Measurements from ENCODE around the gene MOB1B. TPM values are rescaled to one million over a fixed set of nuclear protein-coding genes. Genes with fewer than 3 reads are reported as not detected.

Gene MOB1B
- total and polyA plus RNA-seq, 2 experiments from 2014 or later = 7.5 to 10.2 TPM

DNA sequence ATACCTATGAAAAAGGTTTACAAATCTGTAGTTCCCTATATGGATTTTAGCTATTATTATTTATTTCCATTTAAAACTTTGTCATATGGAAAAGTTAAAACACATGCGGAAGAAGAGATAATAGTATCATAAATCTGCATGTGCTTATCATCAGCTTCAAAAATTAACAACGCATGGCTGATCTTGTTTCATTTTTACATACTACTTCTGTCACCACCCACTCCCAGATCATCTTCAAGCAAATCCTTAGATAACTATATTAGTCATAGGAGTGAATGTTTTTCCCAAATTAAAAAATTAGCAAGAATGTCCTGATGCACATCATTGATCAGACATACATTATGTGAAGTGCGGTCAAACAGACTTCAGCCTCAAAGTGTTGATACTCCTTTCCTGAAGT is 24.6 kb upstream of the MOB1B start:
- Histone ChIP-seq H3K4me2 (ENCODE audit: unreplicated experiment) (no peak overlapping the region), H4K20me1 (ENCODE audit: insufficient read depth) (no peaks in the 10 kb centered on the region), H3K9ac (no peak overlapping the region), H3K9me3 (ENCODE audit: low read depth) (no peaks in the 10 kb centered on the region), H3K36me3 (ENCODE audit: low read depth) (no peaks in the 10 kb centered on the region), H2AFZ (no peak overlapping the region), H3K4me1 (ENCODE audit: insufficient read depth) (no peaks in the 10 kb centered on the region; the same call in 1 of the 2 replicates), H3K9me2 (ENCODE audit: insufficient read depth) (no peaks in the 10 kb centered on the region), H3K79me2 (ENCODE audit: insufficient read depth) (no peaks in the 10 kb centered on the region), H3K27ac (no peak overlapping the region), H3F3A (ENCODE audit: insufficient read depth) (no peaks in the 10 kb centered on the region), H3K27me3 (replicated peaks; ENCODE audit: insufficient read depth) (no peaks in the 10 kb centered on the region), H3K4me3 (no peak overlapping the region)
- TF ChIP-seq EZH2 (IDR thresholded peaks at IDR 0.05; ENCODE audit: insufficient read depth, poor library complexity, severe bottlenecking) = no peak
- no peak for TF ChIP-seq EZH2phosphoT487 (IDR thresholded peaks at IDR 0.05; ENCODE audit: insufficient read depth, low read depth)
- 47 to 49% methylated on average over 3 of the region's 3 CpGs for WGBS, 2 experiments (ENCODE audit: low coverage in 1 of 2, low lambda C conversion rate in 2 of 2, missing lambda C conversion rate in 2 of 2)
- no peak for DNase-seq
- in situ Hi-C loops (cut with MboI) = no loop called here

DNA sequence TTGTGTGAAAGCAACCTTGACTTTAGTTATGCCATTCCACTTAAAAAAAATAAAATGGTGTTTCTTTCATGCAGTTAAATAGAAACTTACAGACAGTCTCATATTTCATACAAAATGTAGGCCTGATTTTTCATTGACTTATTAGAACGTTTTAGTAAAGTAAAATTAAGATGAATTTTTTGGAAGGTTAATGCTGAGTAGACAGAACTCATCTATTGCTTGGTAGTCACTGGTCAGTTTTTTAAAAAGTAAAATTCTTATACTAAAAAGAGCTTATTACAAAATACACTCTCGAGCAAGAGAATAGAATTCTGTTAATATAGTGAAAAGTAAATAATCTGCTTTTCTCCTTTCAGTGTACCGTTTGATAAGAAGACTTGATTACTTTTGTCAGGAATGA is 21.4 kb upstream of the MOB1B start:
- Histone ChIP-seq H3K9me3 (ENCODE audit: low read depth) (no peaks in the 10 kb centered on the region), H3F3A (ENCODE audit: insufficient read depth) (no peaks in the 10 kb centered on the region), H3K4me2 (ENCODE audit: unreplicated experiment) (no peak overlapping the region), H3K4me1 (ENCODE audit: insufficient read depth) (no peaks in the 10 kb centered on the region; the same call in 1 of the 2 replicates), H3K27me3 (replicated peaks; ENCODE audit: insufficient read depth) (no peaks in the 10 kb centered on the region), H3K36me3 (ENCODE audit: low read depth) (no peaks in the 10 kb centered on the region), H3K27ac (no peak overlapping the region), H4K20me1 (ENCODE audit: insufficient read depth) (no peaks in the 10 kb centered on the region), H3K79me2 (ENCODE audit: insufficient read depth) (no peaks in the 10 kb centered on the region), H2AFZ (no peak overlapping the region), H3K9ac (no peak overlapping the region), H3K4me3 (no peak overlapping the region), H3K9me2 (ENCODE audit: insufficient read depth) (no peaks in the 10 kb centered on the region)
- 71 to 80% methylated on average over 3 of the region's 3 CpGs for WGBS, 2 experiments (ENCODE audit: low coverage in 1 of 2, low lambda C conversion rate in 2 of 2, missing lambda C conversion rate in 2 of 2)
- no peak for DNase-seq
- TF ChIP-seq EZH2 (IDR thresholded peaks at IDR 0.05; ENCODE audit: insufficient read depth, poor library complexity, severe bottlenecking) = no peak
- no peak for TF ChIP-seq EZH2phosphoT487 (IDR thresholded peaks at IDR 0.05; ENCODE audit: insufficient read depth, low read depth)
- in situ Hi-C loops (cut with MboI) = no loop called here

DNA sequence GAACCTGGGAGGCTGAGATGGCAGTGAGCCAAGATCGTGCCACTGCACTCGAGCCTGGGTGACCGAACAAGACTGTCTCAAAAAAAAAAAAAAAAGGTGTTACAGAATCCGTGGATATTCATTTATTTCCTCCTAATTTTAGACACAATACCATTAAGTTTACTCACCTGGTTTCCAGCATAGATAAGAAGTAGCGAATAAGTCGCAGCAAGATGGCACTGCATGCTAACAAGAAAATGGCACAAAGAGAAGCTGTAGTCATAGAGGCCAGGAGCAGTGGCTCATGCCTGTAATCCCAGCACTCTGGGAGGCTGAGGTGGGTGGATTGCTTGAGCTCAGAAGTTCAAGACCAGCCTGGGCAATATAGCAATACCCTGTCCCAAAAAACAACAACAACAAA is 17.0 kb upstream of the MOB1B start:
- H3K9ac ChIP-seq = no peak overlapping the region
- DNase-seq = no peak
- H4K20me1 ChIP-seq (ENCODE audit: insufficient read depth) = no peaks in the 10 kb centered on the region
- H3K27me3 ChIP-seq (replicated peaks; ENCODE audit: insufficient read depth) = no peaks in the 10 kb centered on the region
- H3K4me2 ChIP-seq (ENCODE audit: unreplicated experiment) = no peak overlapping the region
- no peak overlapping the region for H3K27ac ChIP-seq
- H3K79me2 ChIP-seq (ENCODE audit: insufficient read depth) = no peaks in the 10 kb centered on the region
- H3K9me3 ChIP-seq (ENCODE audit: low read depth) = no peaks in the 10 kb centered on the region
- no peaks in the 10 kb centered on the region for H3K36me3 ChIP-seq (ENCODE audit: low read depth)
- in situ Hi-C loops (cut with MboI) = no loop called here
- no peaks in the 10 kb centered on the region for H3K9me2 ChIP-seq (ENCODE audit: insufficient read depth)
- 59 to 64% methylated on average over 6 of the region's 6 CpGs for WGBS, 2 experiments (ENCODE audit: low coverage in 1 of 2, low lambda C conversion rate in 2 of 2, missing lambda C conversion rate in 2 of 2)
- TF ChIP-seq EZH2 (IDR thresholded peaks at IDR 0.05; ENCODE audit: insufficient read depth, poor library complexity, severe bottlenecking) = no peak
- TF ChIP-seq EZH2phosphoT487 (IDR thresholded peaks at IDR 0.05; ENCODE audit: insufficient read depth, low read depth) = no peak
- no peaks in the 10 kb centered on the region for H3F3A ChIP-seq (ENCODE audit: insufficient read depth)
- no peaks in the 10 kb centered on the region for H3K4me1 ChIP-seq (ENCODE audit: insufficient read depth)
- H2AFZ ChIP-seq = no peak overlapping the region
- H3K4me3 ChIP-seq = no peak overlapping the region

DNA sequence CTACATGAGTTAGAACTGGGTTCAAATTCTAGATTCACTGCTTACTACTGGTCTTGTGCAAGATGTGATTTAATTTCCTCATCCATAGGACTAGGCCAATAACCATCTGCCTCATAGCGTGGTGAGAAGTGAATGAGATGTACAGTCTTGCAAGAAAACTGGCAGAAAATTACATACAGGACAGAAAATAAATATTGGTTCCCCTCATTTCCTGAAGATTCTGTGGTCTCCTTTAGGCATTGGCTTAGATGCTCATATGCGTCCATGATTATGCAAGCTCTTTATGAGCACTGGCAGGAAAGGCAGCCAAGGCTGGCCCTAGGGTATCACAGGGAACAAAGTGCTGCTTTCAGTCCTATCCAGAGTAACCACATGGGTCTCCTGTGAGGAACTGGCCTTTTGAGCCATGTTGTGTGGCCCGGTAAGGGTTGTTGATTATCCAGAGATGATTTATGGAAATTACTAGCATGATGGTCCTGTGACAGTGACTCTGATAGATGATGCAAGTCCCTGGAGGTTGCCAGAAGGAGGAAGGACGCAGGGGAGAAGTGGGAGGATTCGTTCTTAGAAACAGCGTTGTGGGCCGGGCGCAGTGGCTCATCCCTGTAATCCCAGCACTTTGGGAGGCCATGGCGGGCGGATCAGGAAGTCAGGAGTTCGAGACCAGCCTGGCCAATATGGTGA is 9.9 kb upstream of the MOB1B start:
- H3K9ac ChIP-seq = no peak overlapping the region
- no peaks in the 10 kb centered on the region for H3K36me3 ChIP-seq (ENCODE audit: low read depth)
- H3K4me1 ChIP-seq (ENCODE audit: insufficient read depth) = no peaks in the 10 kb centered on the region
- DNase-seq = no peak
- no peak for TF ChIP-seq EZH2 (IDR thresholded peaks at IDR 0.05; ENCODE audit: insufficient read depth, poor library complexity, severe bottlenecking)
- TF ChIP-seq EZH2phosphoT487 (IDR thresholded peaks at IDR 0.05; ENCODE audit: insufficient read depth, low read depth) = no peak
- no peaks in the 10 kb centered on the region for H3K79me2 ChIP-seq (ENCODE audit: insufficient read depth)
- no peaks in the 10 kb centered on the region for H4K20me1 ChIP-seq (ENCODE audit: insufficient read depth)
- H3K4me3 ChIP-seq = no peak overlapping the region
- WGBS, 2 experiments (ENCODE audit: low coverage in 1 of 2, low lambda C conversion rate in 2 of 2, missing lambda C conversion rate in 2 of 2) = 89 to 94% methylated on average over 9 to 11 of the region's 11 CpGs
- H3K27ac ChIP-seq = no peak overlapping the region
- no peak overlapping the region for H2AFZ ChIP-seq
- no peaks in the 10 kb centered on the region for H3K9me3 ChIP-seq (ENCODE audit: low read depth)
- no peak overlapping the region for H3K4me2 ChIP-seq (ENCODE audit: unreplicated experiment)
- no peaks in the 10 kb centered on the region for H3K9me2 ChIP-seq (ENCODE audit: insufficient read depth)
- H3F3A ChIP-seq (ENCODE audit: insufficient read depth) = no peaks in the 10 kb centered on the region
- no peaks in the 10 kb centered on the region for H3K27me3 ChIP-seq (replicated peaks; ENCODE audit: insufficient read depth)
- in situ Hi-C loops (cut with MboI) = no loop called here

Data from GM23248 (cell line).